IMR-90 (cell line): ENCODE results near the gene POU2AF2. TPM values are rescaled to one million over a fixed set of nuclear protein-coding genes. Genes with fewer than 3 reads are reported as not detected.

Experiments
- ATAC-seq: fragments of 200-7000 bp; cut with Tn5 transposase; 2 replicates; pipeline ENCODE4 v1.9.1; 2020; ENCODE audit warnings: low read depth, mild to moderate bottlenecking, moderate library complexity
- BruUV-seq: library from RNA; stranded (reverse); fragments of 400-500 nt; replicated peaks from 2 replicates; lab custom pipeline; 2021; lab: Mats Ljungman, UMichigan
- CTCF ChIA-PET: fragments of 300-600 bp; formaldehyde crosslinking; extraction: SDS; loops from one replicate; lab custom pipeline; 2021; ENCODE audit warnings: antibody characterized with exemption; lab: Yijun Ruan, JAX
- POLR2A ChIA-PET: fragments of 300-600 bp; sonication (Branson Sonifier 250); formaldehyde crosslinking; loops from one replicate; lab custom pipeline; 2022; ENCODE audit warnings: antibody characterized with exemption; ENCODE audit not compliant: unreplicated experiment; lab: Charles Lee
- DNase-seq: peaks from one replicate; pipeline ENCODE4 v3.0.0; 2013
- H2AFZ ChIP-seq: replicated peaks from 2 replicates; pipeline ENCODE3; 2013; ENCODE audit warnings: low read length, mild to moderate bottlenecking; ENCODE audit not compliant: poor library complexity
- H2AK5ac ChIP-seq: 2 replicates; pipeline ENCODE4 v1.6.1; 2013; ENCODE audit warnings: low read depth, low read length, inconsistent platforms
- H2AK9ac ChIP-seq: replicated peaks from 2 replicates; pipeline ENCODE3; 2013; ENCODE audit warnings: mild to moderate bottlenecking, low read depth, low read length, moderate library complexity; ENCODE audit not compliant: poor library complexity
- H2BK120ac ChIP-seq: 2 replicates; pipeline ENCODE4 v1.6.1; 2013; ENCODE audit warnings: low read depth, low read length, inconsistent platforms
- H2BK15ac ChIP-seq: 3 replicates; pipeline ENCODE4 v1.6.1; 2013; ENCODE audit warnings: low read depth, low read length, inconsistent platforms
- H2BK20ac ChIP-seq: 2 replicates; pipeline ENCODE4 v1.6.1; 2013; ENCODE audit warnings: low read depth, mild to moderate bottlenecking, inconsistent platforms, low read length, moderate library complexity
- H2BK5ac ChIP-seq: 2 replicates; pipeline ENCODE4 v1.6.1; 2013; ENCODE audit warnings: mild to moderate bottlenecking, low read depth, low read length, inconsistent platforms; ENCODE audit not compliant: poor library complexity, severe bottlenecking
- H3K14ac ChIP-seq: replicated peaks from 2 replicates; pipeline ENCODE4 v1.6.1; 2013; ENCODE audit warnings: low read depth, low read length, inconsistent platforms
- H3K18ac ChIP-seq: 2 replicates; pipeline ENCODE4 v1.6.1; 2013; ENCODE audit warnings: low read depth, low read length, control low read depth
- H3K23ac ChIP-seq: 2 replicates; pipeline ENCODE4 v1.6.1; 2013; ENCODE audit warnings: low read depth, low read length, inconsistent platforms
- H3K27ac ChIP-seq: 2 replicates; pipeline ENCODE4 v1.5.1; 2013; ENCODE audit warnings: mild to moderate bottlenecking, control low read depth, low read length; ENCODE audit not compliant: insufficient read depth
- H3K27me3 ChIP-seq: 2 replicates; pipeline ENCODE4 v1.6.1; 2013; ENCODE audit warnings: low read length; ENCODE audit not compliant: control insufficient read depth, insufficient read depth
- H3K36me3 ChIP-seq: 2 replicates; pipeline ENCODE4 v1.6.1; 2013; ENCODE audit warnings: low read length, mixed read lengths; ENCODE audit not compliant: control insufficient read depth, insufficient read depth
- H3K4ac ChIP-seq: 2 replicates; pipeline ENCODE4 v1.6.1; 2013; ENCODE audit warnings: low read depth, low read length, inconsistent platforms
- H3K4me1 ChIP-seq: 2 replicates; pipeline ENCODE4 v1.6.1; 2013; ENCODE audit warnings: low read length, mixed read lengths; ENCODE audit not compliant: control insufficient read depth, insufficient read depth
- H3K4me2 ChIP-seq: 2 replicates; pipeline ENCODE4 v1.6.1; 2013; ENCODE audit warnings: low read depth, mild to moderate bottlenecking, control low read depth, low read length, moderate library complexity
- H3K4me3 ChIP-seq: 2 replicates; pipeline ENCODE4 v1.5.1; 2013; ENCODE audit warnings: low read depth, mild to moderate bottlenecking, control low read depth, low read length, moderate library complexity; ENCODE audit not compliant: insufficient read depth
- H3K56ac ChIP-seq: 2 replicates; pipeline ENCODE4 v1.6.1; 2013; ENCODE audit warnings: low read length, inconsistent platforms; ENCODE audit not compliant: insufficient read depth; ENCODE audit errors: extremely low read depth
- H3K79me1 ChIP-seq, 2 experiments: 2 replicates each; pipeline ENCODE4 v1.6.1; 2013; ENCODE audit warnings: low read length in 2 of 2, inconsistent platforms in 1 of 2, low read depth in 1 of 2
- H3K9ac ChIP-seq: 2 replicates; pipeline ENCODE4 v1.6.1; 2013; ENCODE audit warnings: low read depth, low read length, control low read depth
- H3K9me1 ChIP-seq: 2 replicates; pipeline ENCODE4 v1.6.1; 2013; ENCODE audit warnings: low read length, inconsistent platforms; ENCODE audit not compliant: insufficient read depth
- H3K9me3 ChIP-seq: 2 replicates; pipeline ENCODE4 v1.6.1; 2013; ENCODE audit warnings: low read length; ENCODE audit not compliant: control insufficient read depth, insufficient read depth
- H4K20me1 ChIP-seq: 2 replicates; pipeline ENCODE4 v1.6.1; 2013; ENCODE audit warnings: low read length, inconsistent platforms; ENCODE audit not compliant: insufficient read depth
- H4K5ac ChIP-seq: 2 replicates; pipeline ENCODE4 v1.6.1; 2013; ENCODE audit warnings: mild to moderate bottlenecking, low read depth, low read length, control low read depth
- H4K8ac ChIP-seq, 2 experiments: 2 replicates each; pipeline ENCODE4 v1.6.1; 2013; ENCODE audit warnings: low read depth in 2 of 2, low read length in 2 of 2, control low read depth in 1 of 2, inconsistent platforms in 1 of 2
- H4K91ac ChIP-seq: 2 replicates; pipeline ENCODE4 v1.6.1; 2013; ENCODE audit warnings: low read depth, low read length, inconsistent platforms; ENCODE audit not compliant: insufficient read depth
- CHD1 ChIP-seq: IDR thresholded peaks from 2 replicates; pipeline ENCODE4 v1.6.1; 2012; ENCODE audit warnings: low read depth, low read length, improper control_type of control experiment
- MAZ ChIP-seq: IDR thresholded peaks from 2 replicates; pipeline ENCODE4 v1.6.1; 2012; ENCODE audit warnings: low read depth, mild to moderate bottlenecking, low read length, improper control_type of control experiment, moderate library complexity, borderline replicate concordance
- POLR2A ChIP-seq: IDR thresholded peaks from 2 replicates; pipeline ENCODE4 v1.6.1; 2012; ENCODE audit warnings: mild to moderate bottlenecking, low read depth, low read length
- SMC3 ChIP-seq: fragments of 150-350 bp; IDR thresholded peaks from 2 replicates; pipeline ENCODE4 v1.6.1; 2016; ENCODE audit warnings: low read depth, mild to moderate bottlenecking, antibody characterized with exemption, low read length, moderate library complexity
- WGBS, 2 experiments: methylation state at CpG; one replicate each; pipeline versions ENCODE4 v1.1.5 to v1.1.7; 2013; ENCODE audit warnings: missing lambda C conversion rate in 2 of 2; ENCODE audit not compliant: insufficient read length in 1 of 2; ENCODE audit errors: extremely low coverage in 2 of 2; 5-methylcytosine and 5-hydroxymethylcytosine counted together
- dilution Hi-C: fragments of 300-500 bp; cut with HindIII; formaldehyde crosslinking; loops from one replicate; pipeline ENCODE4 v1.14.3; 2018; ENCODE audit warnings: low sequenced_read_pairs; ENCODE audit not compliant: unreplicated experiment
- in situ Hi-C: fragments of 300-500 bp; cut with MboI; formaldehyde crosslinking; loops from 3 replicates; pipeline ENCODE4 v1.14.3; 2019; ENCODE audit warnings: low sequenced_read_pairs, inconsistent platforms, mixed read lengths
- intact Hi-C: fragments of 100-400 bp; cut with micrococcal nuclease; formaldehyde crosslinking; loops from 2 replicates; pipeline ENCODE4 v1.10.0; 2022
- polyA plus RNA-seq, 3 experiments: library from polyadenylated mRNA; depleted of rRNA; stranded (reverse); fragments of >200 nt; gene quantifications; 2 replicates each; pipeline ENCODE4 v1.2.3, GENCODE V29; 2012; ENCODE audit warnings: low replicate concordance in 1 of 3
- total RNA-seq: library from RNA; depleted of rRNA; stranded (reverse); fragments of >200 nt; gene quantifications from 2 replicates; pipeline ENCODE4 v1.2.3, GENCODE V29; 2012

Gene POU2AF2
- total and polyA plus RNA-seq, 2 of the 4 experiments (the other 2 are of a cell fraction) = not detected

DNA sequence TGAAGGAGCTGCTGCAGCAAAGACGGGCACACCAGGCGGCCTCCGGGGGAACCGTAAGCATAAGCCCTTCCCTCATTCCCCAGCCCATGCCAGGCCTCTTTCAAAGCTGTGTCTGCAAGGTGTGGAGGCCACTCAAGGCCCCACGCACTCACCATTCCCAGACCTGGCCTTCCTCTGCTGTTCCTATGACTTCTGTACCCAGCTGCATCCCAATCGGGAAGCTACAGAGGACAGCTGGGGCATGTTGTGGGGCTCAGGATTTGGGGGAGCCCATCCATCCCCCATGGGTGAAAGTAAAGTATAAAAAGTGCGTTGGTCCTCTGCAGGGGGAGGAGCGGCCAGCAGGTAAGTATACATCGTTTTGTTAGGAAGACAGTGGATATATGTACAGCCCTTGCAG, 55.0 kb downstream of the POU2AF2 start:
- Histone ChIP-seq H4K20me1 (no peaks in the 10 kb centered on the region), H2AK5ac (no peak overlapping the region), H2BK120ac (no peak overlapping the region), H4K5ac (no peak overlapping the region), H3K4me3 (no peak overlapping the region), H3K4me1 (no peaks in the 10 kb centered on the region; the same call in 1 of the 2 replicates), H4K8ac (no peak overlapping the region), H3K79me1 (no peaks in the 10 kb centered on the region), H3K18ac (no peak overlapping the region), H3K23ac (no peak overlapping the region), H3K9ac (no peak overlapping the region), H3K4ac (no peak overlapping the region), H2AK9ac (no peak overlapping the region), H2AFZ (no peak overlapping the region), H3K27me3 (peaks cover 61% of the 10 kb centered on the region), H3K36me3 (no peaks in the 10 kb centered on the region), H3K4me2 (no peak overlapping the region), H3K9me1 (no peaks in the 10 kb centered on the region), H3K14ac (no peak overlapping the region), H2BK15ac (no peak overlapping the region), H2BK20ac (no peak overlapping the region), H3K56ac (no peak overlapping the region), H3K27ac (no peak overlapping the region), H4K91ac (no peak overlapping the region), H2BK5ac (no peak overlapping the region), H3K9me3 (no peaks in the 10 kb centered on the region)
- no TSS peak for BruUV-seq
- TF ChIP-seq SMC3 (no peak), MAZ (no peak), CHD1 (no peak), POLR2A (no peak)
- POLR2A ChIA-PET = no interaction called here
- ATAC-seq (no peak), DNase-seq (no peak)
- in situ Hi-C loops = no loop called here
- intact Hi-C loops = loop anchor here (5.0 kb wide), 1 partner anchor 82 kb away; no protein-coding TSS in a partner anchor
- CTCF ChIA-PET = no interaction called here
- 100% methylated on average over 4 of the region's 9 CpGs; no CpG with 5 or more reads in 1 of the 2 experiments for WGBS, 2 experiments
- dilution Hi-C loops = no loop called here
